SK-N-SH treated with all-trans-retinoic acid at 6 μM for 48 hours (cell line): ENCODE results near the gene ADAMTS17.

ENCODE experiments used
- ATAC-seq: fragments of 200-7000 bp; cut with Tn5 transposase; 3 replicates; pipeline ENCODE4 v1.9.1; 2020; ENCODE audit warnings: mild to moderate bottlenecking, moderate library complexity
- ARNTL ChIP-seq: fragments of 450-650 bp; formaldehyde crosslinking; IDR thresholded peaks from 2 replicates; pipeline ENCODE4 v1.5.0; 2020; ENCODE audit warnings: low read depth, mild to moderate bottlenecking, moderate library complexity, borderline replicate concordance
- BACH2 ChIP-seq: fragments of 250-450 bp; sonication (Bioruptor Pico); IDR thresholded peaks from 2 replicates; pipeline ENCODE4 v1.9.0; 2021; ENCODE audit warnings: mild to moderate bottlenecking, borderline replicate concordance
- ESRRG ChIP-seq: fragments of 250-450 bp; sonication (Bioruptor Pico); IDR thresholded peaks from 2 replicates; pipeline ENCODE4 v1.6.1; 2021; ENCODE audit warnings: mild to moderate bottlenecking
- GLIS3 ChIP-seq: fragments of 250-450 bp; sonication (Bioruptor Pico); IDR thresholded peaks from 2 replicates; pipeline ENCODE4 v1.5.0; 2020; ENCODE audit warnings: mild to moderate bottlenecking, moderate library complexity
- ISL1 ChIP-seq: fragments of 250-450 bp; sonication (Bioruptor Pico); IDR thresholded peaks from 2 replicates; pipeline ENCODE4 v2.1.2; 2022; ENCODE audit warnings: mild to moderate bottlenecking, moderate library complexity
- POU6F1 ChIP-seq: fragments of 250-450 bp; sonication (Bioruptor Pico); IDR thresholded peaks from 2 replicates; pipeline ENCODE4 v1.8.0; 2021; ENCODE audit warnings: low read depth, mild to moderate bottlenecking, moderate library complexity, borderline replicate concordance
- PPARA ChIP-seq: fragments of 250-450 bp; sonication (Bioruptor Pico); IDR thresholded peaks from 2 replicates; pipeline ENCODE4 v1.5.0; 2020; ENCODE audit warnings: mild to moderate bottlenecking, borderline replicate concordance
- SNAI2 ChIP-seq: fragments of 250-450 bp; sonication (Bioruptor Pico); IDR thresholded peaks from 2 replicates; pipeline ENCODE4 v1.5.0; 2020; ENCODE audit warnings: mild to moderate bottlenecking, moderate library complexity
- TCF4 ChIP-seq: fragments of 250-450 bp; sonication (Bioruptor Pico); IDR thresholded peaks from 2 replicates; pipeline ENCODE4 v1.8.0; 2021; ENCODE audit warnings: mild to moderate bottlenecking, moderate library complexity, borderline replicate concordance
- ZC3H10 ChIP-seq: fragments of 250-450 bp; sonication (Bioruptor Pico); IDR thresholded peaks from 2 replicates; pipeline ENCODE4 v1.5.1; 2021; ENCODE audit warnings: mild to moderate bottlenecking, moderate library complexity
- ZNF565 ChIP-seq: fragments of 450-650 bp; formaldehyde crosslinking; conservative IDR thresholded peaks from 2 replicates; pipeline ENCODE4 v1.5.0; 2020; ENCODE audit warnings: low read depth, mild to moderate bottlenecking, moderate library complexity
- ZNF8 ChIP-seq: fragments of 450-650 bp; formaldehyde crosslinking; IDR thresholded peaks from 2 replicates; pipeline ENCODE4 v1.5.0; 2020; ENCODE audit warnings: mild to moderate bottlenecking, moderate library complexity
- TF ChIP-seq, protein P1 (sequence below): fragments of 250-450 bp; sonication (Bioruptor Pico); IDR thresholded peaks from 2 replicates; pipeline ENCODE4 v1.5.1; 2021; ENCODE audit warnings: mild to moderate bottlenecking, moderate library complexity
- TF ChIP-seq, protein P2 (sequence below): fragments of 250-450 bp; sonication (Bioruptor Pico); IDR thresholded peaks from 2 replicates; pipeline ENCODE4 v1.5.0; 2020; ENCODE audit warnings: mild to moderate bottlenecking, moderate library complexity

Gene ADAMTS17

DNA sequence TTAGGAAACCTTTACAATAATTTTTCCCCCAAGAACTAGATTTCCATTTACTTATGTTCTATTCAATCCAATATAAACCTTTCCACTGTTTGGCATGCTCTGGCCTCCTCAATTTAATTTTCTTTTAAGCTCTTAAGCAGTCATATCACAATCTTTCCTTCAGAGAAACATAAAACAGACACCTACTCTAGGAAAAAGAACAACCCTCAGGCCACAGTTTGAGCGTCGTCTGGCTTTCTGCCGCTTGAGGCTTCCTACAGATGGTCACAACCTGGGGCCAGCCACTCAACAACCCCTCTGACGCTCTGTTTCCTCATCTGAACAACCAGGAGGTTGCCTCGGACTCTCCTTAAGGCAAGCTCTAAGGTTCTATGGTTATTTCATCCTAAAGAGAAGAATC lies 143.3 kb downstream of the ADAMTS17 start:
- TF ChIP-seq ZNF565 (CRISPR knock-in tag) (no peak), ESRRG (CRISPR knock-in tag) (0 out of 2 replicates have a peak, but pooled peaks have one; percentile 27), ISL1 (CRISPR knock-in tag) (peak; percentile 93), TCF4 (CRISPR knock-in tag) (peak; percentile 96), POU6F1 (peak; percentile 43; the same call in 1 of the 2 replicates), GLIS3 (CRISPR knock-in tag) (no peak)
- TF ChIP-seq, protein P1, sequence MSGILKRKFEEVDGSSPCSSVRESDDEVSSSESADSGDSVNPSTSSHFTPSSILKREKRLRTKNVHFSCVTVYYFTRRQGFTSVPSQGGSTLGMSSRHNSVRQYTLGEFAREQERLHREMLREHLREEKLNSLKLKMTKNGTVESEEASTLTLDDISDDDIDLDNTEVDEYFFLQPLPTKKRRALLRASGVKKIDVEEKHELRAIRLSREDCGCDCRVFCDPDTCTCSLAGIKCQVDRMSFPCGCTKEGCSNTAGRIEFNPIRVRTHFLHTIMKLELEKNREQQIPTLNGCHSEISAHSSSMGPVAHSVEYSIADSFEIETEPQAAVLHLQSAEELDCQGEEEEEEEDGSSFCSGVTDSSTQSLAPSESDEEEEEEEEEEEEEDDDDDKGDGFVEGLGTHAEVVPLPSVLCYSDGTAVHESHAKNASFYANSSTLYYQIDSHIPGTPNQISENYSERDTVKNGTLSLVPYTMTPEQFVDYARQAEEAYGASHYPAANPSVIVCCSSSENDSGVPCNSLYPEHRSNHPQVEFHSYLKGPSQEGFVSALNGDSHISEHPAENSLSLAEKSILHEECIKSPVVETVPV = peak; percentile 16; the same call in 1 of the 2 replicates
- TF ChIP-seq, protein P2, sequence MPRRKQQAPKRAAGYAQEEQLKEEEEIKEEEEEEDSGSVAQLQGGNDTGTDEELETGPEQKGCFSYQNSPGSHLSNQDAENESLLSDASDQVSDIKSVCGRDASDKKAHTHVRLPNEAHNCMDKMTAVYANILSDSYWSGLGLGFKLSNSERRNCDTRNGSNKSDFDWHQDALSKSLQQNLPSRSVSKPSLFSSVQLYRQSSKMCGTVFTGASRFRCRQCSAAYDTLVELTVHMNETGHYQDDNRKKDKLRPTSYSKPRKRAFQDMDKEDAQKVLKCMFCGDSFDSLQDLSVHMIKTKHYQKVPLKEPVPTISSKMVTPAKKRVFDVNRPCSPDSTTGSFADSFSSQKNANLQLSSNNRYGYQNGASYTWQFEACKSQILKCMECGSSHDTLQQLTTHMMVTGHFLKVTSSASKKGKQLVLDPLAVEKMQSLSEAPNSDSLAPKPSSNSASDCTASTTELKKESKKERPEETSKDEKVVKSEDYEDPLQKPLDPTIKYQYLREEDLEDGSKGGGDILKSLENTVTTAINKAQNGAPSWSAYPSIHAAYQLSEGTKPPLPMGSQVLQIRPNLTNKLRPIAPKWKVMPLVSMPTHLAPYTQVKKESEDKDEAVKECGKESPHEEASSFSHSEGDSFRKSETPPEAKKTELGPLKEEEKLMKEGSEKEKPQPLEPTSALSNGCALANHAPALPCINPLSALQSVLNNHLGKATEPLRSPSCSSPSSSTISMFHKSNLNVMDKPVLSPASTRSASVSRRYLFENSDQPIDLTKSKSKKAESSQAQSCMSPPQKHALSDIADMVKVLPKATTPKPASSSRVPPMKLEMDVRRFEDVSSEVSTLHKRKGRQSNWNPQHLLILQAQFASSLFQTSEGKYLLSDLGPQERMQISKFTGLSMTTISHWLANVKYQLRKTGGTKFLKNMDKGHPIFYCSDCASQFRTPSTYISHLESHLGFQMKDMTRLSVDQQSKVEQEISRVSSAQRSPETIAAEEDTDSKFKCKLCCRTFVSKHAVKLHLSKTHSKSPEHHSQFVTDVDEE = peak; percentile 84; the same call in 1 of the 2 replicates
- no peak for ATAC-seq

GRCh38 chr15:100196326-100197058 lies 145.3 kb downstream of the ADAMTS17 start:
- no peak for ATAC-seq
- TF ChIP-seq POU6F1 = no peak
- TF ChIP-seq PPARA = no peak

- TF ChIP-seq ARNTL (CRISPR knock-in tag) (no peak), GLIS3 (CRISPR knock-in tag) (no peak), SNAI2 (CRISPR knock-in tag) (no peak), BACH2 (CRISPR knock-in tag) (no peak), ZC3H10 (no peak), ZNF565 (CRISPR knock-in tag) (no peak)
- TF ChIP-seq, all 23 proteins: peak for 0
- no peak for ATAC-seq
These were observed 146.8 kb downstream of the ADAMTS17 start for GRCh38 chr15:100194996-100195395.

- ATAC-seq = no peak
- no peak for TF ChIP-seq ISL1 (CRISPR knock-in tag)
- TF ChIP-seq ESRRG (CRISPR knock-in tag) = no peak
- no peak for TF ChIP-seq ZNF8 (CRISPR knock-in tag)
These were observed 148.4 kb downstream of the ADAMTS17 start for GRCh38 chr15:100193277-100193860.

- ATAC-seq = no peak
- TF ChIP-seq ESRRG (CRISPR knock-in tag) = no peak
These were observed 149.4 kb downstream of the ADAMTS17 start for GRCh38 chr15:100192097-100193080.
